Parathyroid adenoma (tissue), 2 donors: ENCODE results near the gene NPIPA1.
"Not testable (repeated sequence)": the region's sequence is repeated elsewhere in the genome, so short reads cannot be mapped to it uniquely, and the experiment has no call there.

Experiments
- H2AFZ ChIP-seq: fragments of 300-600 bp; sonication (generic); one replicate; pipeline ENCODE4 v1.7.0; 2017; ENCODE audit warnings: antibody characterized with exemption, mild to moderate bottlenecking
- H3K27ac ChIP-seq: fragments of 300-600 bp; sonication (generic); one replicate; pipeline ENCODE4 v1.7.0; 2017
- H3K27me3 ChIP-seq: fragments of 300-600 bp; sonication (generic); one replicate; pipeline ENCODE4 v1.7.0; 2017; ENCODE audit warnings: low read length; ENCODE audit not compliant: control insufficient read depth, insufficient read depth
- H3K36me3 ChIP-seq: fragments of 300-600 bp; sonication (generic); one replicate; pipeline ENCODE4 v1.7.0; 2017; ENCODE audit warnings: low read length; ENCODE audit not compliant: control insufficient read depth, insufficient read depth
- H3K4me1 ChIP-seq: fragments of 300-600 bp; sonication (generic); one replicate; pipeline ENCODE4 v1.7.0; 2017; ENCODE audit warnings: control low read depth
- H3K4me2 ChIP-seq: fragments of 300-600 bp; sonication (generic); one replicate; pipeline ENCODE4 v1.7.0; 2017; ENCODE audit warnings: low read length
- H3K4me3 ChIP-seq: fragments of 300-600 bp; sonication (generic); one replicate; pipeline ENCODE4 v1.7.0; 2017; ENCODE audit warnings: low read depth, low read length
- H3K79me2 ChIP-seq: fragments of 300-600 bp; sonication (generic); one replicate; pipeline ENCODE4 v1.7.0; 2017; ENCODE audit warnings: control low read depth
- H3K9ac ChIP-seq: fragments of 300-600 bp; sonication (generic); one replicate; pipeline ENCODE4 v1.7.0; 2017; ENCODE audit warnings: mild to moderate bottlenecking
- H3K9me3 ChIP-seq: fragments of 300-600 bp; sonication (generic); one replicate; pipeline ENCODE4 v1.7.0; 2017; ENCODE audit warnings: low read length; ENCODE audit not compliant: control insufficient read depth
- donor health status: primary hyperparathyroidism.

Gene NPIPA1

GRCh38 chr16:14937143-14937542 is at the start of gene NPIPA1:
TSS of gene NPIPA1 (plus strand) at chr16:14937443. CDS start at chr16:14937443, 0 bp downstream.
- H3K79me2 ChIP-seq, H3K27me3 ChIP-seq, H3K27ac ChIP-seq, H3K4me3 ChIP-seq, H3K36me3 ChIP-seq, H3K4me2 ChIP-seq, H2AFZ ChIP-seq, H3K9me3 ChIP-seq, H3K9ac ChIP-seq, H3K4me1 ChIP-seq: not testable (repeated sequence)

- not testable (repeated sequence) for H3K4me1 ChIP-seq, H3K36me3 ChIP-seq, H2AFZ ChIP-seq, H3K27ac ChIP-seq, H3K79me2 ChIP-seq, H3K9me3 ChIP-seq, H3K4me3 ChIP-seq, H3K27me3 ChIP-seq, H3K9ac ChIP-seq, H3K4me2 ChIP-seq
Measured at GRCh38 chr16:14892111-14892510, 45.1 kb upstream of the NPIPA1 start.

DNA sequence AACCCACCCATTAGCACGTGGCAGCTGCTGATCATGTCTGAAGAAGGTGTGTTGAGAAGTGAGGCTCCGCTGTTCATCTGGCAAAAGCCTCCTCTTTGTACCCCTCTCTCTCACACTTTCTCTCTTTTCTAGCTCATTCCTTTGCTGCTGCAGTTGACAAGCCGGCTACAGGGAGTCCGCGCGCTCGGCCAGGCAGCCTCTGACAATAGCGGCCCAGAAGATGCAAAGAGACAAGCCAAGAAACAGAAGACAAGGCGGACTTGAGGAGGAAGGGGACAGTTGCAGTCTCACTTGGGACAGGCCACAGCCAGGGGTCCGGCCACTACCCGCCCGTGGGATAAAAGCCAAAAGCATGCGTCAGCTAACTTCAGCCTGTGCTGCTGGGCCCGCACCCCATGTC is 41.9 kb upstream of the NPIPA1 start:
- not testable (repeated sequence) for H3K4me3 ChIP-seq, H3K4me2 ChIP-seq, H3K36me3 ChIP-seq, H3K27me3 ChIP-seq, H3K27ac ChIP-seq, H3K4me1 ChIP-seq, H3K9me3 ChIP-seq, H3K9ac ChIP-seq, H3K79me2 ChIP-seq, H2AFZ ChIP-seq

- H3K4me3 ChIP-seq, H3K9me3 ChIP-seq, H3K79me2 ChIP-seq, H3K27ac ChIP-seq, H3K27me3 ChIP-seq, H3K36me3 ChIP-seq, H2AFZ ChIP-seq, H3K4me1 ChIP-seq, H3K9ac ChIP-seq, H3K4me2 ChIP-seq: not testable (repeated sequence)
Measured at GRCh38 chr16:14896023-14896422, 41.2 kb upstream of the NPIPA1 start.

GRCh38 chr16:14897006-14897664 is 40.1 kb upstream of the NPIPA1 start:
- H3K9me3 ChIP-seq, H3K4me3 ChIP-seq, H3K36me3 ChIP-seq, H3K9ac ChIP-seq, H3K4me1 ChIP-seq, H3K4me2 ChIP-seq, H2AFZ ChIP-seq, H3K27ac ChIP-seq, H3K79me2 ChIP-seq, H3K27me3 ChIP-seq: not testable (repeated sequence)

DNA sequence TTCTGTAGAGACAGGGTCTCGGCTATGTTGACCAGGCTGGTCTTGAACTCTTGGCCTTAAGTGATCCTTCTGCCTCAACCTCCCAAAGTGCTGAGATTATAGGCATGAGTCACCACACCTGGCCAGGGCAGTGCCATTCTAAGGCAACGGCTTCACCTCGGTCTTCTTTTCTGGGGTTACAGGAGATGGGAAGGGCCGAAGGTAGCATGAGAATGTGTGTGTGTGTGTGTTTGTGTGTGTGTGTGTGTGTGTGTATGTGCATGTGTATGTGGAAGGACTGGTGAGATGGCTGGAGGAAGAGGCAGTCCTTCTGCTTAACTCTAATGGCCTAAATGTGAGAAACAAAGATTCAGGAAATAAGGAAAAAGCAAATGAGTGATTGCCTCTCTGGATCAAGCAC is 39.1 kb upstream of the NPIPA1 start:
- not testable (repeated sequence) for H3K27me3 ChIP-seq, H3K79me2 ChIP-seq, H3K4me1 ChIP-seq, H3K4me2 ChIP-seq, H3K9ac ChIP-seq, H3K27ac ChIP-seq, H3K9me3 ChIP-seq, H3K36me3 ChIP-seq, H3K4me3 ChIP-seq, H2AFZ ChIP-seq

DNA sequence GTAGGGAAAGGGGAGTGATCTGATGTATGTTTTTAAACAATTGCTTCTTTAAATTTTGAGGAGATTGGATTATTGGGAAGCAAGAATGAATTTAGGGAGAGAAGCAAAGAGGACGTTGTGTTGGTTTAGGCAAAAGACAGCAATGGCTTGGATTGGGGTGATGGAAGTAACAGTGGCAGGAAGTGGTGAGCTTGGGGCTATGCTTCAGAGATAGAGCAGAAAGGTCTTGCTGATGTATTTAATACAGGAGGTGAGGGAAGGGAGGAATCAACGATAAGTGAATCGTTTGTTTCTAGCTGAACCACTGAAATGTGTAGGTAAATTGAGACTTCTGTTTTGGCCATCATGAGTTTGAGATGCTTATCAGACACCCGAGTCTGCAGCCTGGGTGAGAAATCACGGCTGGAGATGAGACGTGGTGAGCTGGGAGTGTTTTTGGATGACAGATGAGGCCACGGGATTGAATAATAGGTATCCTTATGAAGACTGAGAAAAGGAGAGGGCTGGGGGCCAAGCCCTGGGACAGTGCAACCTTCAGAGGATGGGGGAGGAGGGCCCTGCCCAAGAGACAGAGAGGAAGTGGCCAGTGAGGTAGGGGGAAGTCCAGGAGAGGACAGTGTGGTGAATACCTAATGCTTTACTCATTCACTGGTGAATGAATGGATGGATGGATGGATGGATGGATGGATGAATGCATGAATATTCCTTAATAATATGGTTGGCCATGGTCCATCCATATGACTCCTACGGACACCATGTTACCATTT is 33.9 kb upstream of the NPIPA1 start:
- not testable (repeated sequence) for H3K27me3 ChIP-seq, H3K4me1 ChIP-seq, H3K27ac ChIP-seq, H3K79me2 ChIP-seq, H3K9me3 ChIP-seq, H3K4me2 ChIP-seq, H3K9ac ChIP-seq, H3K4me3 ChIP-seq, H2AFZ ChIP-seq, H3K36me3 ChIP-seq

GRCh38 chr16:14909744-14910143 is 27.5 kb upstream of the NPIPA1 start:
- not testable (repeated sequence) for H3K4me2 ChIP-seq, H3K27ac ChIP-seq, H3K9me3 ChIP-seq, H2AFZ ChIP-seq, H3K4me3 ChIP-seq, H3K27me3 ChIP-seq, H3K9ac ChIP-seq, H3K36me3 ChIP-seq, H3K79me2 ChIP-seq, H3K4me1 ChIP-seq

DNA sequence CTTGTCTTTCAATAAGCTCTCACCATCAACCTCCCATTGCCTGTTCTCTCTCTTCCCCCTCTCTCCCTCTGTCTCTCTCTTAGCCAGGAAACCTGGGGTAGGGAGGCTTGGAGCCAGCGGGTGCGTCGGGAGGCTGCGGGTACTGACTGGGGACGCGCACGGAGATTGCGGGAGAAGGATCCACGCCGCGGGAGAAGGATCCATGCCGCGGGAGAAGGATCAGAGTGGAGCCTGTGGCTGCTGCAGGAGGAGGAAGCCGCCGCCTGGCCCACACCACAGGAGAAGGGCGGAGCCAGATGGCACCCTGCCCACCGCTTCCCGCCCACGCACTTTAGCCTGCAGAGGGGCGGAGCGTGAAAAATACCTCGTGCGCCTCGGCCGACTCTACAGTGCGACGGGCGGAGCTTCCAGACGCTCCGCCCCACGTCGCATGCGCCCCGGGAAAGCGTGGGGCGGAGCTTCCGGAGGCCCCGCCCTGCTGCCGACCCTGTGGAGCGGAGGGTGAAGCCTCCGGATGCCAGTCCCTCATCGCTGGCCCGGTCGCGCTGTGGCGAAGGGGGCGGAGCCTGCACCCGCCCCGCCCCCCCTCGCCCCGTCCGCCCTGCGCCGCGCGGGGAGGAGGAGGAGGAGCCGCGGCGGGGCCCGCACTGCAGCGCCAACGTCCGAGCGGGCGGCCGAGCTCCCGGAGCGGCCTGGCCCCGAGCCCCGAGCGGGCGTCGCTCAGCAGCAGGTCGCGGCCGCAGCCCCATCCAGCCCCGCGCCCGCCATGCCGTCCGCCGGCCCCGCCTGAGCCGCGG is 26.2 kb upstream of the NPIPA1 start:
- H3K4me3 ChIP-seq, H3K27ac ChIP-seq, H3K4me2 ChIP-seq, H3K4me1 ChIP-seq, H3K79me2 ChIP-seq, H3K9me3 ChIP-seq, H2AFZ ChIP-seq, H3K9ac ChIP-seq, H3K27me3 ChIP-seq, H3K36me3 ChIP-seq: not testable (repeated sequence)

GRCh38 chr16:14911954-14912353 is 25.3 kb upstream of the NPIPA1 start:
- H3K27ac ChIP-seq, H3K9me3 ChIP-seq, H3K79me2 ChIP-seq, H3K4me1 ChIP-seq, H3K27me3 ChIP-seq, H3K4me3 ChIP-seq, H3K4me2 ChIP-seq, H3K36me3 ChIP-seq, H3K9ac ChIP-seq: not testable (repeated sequence)
- H2AFZ ChIP-seq = peak overlapping the region; percentile 74

GRCh38 chr16:14912588-14912987 is 24.7 kb upstream of the NPIPA1 start:
- H3K4me1 ChIP-seq, H3K9me3 ChIP-seq, H3K9ac ChIP-seq, H3K27ac ChIP-seq, H3K4me2 ChIP-seq, H3K36me3 ChIP-seq, H2AFZ ChIP-seq, H3K27me3 ChIP-seq, H3K4me3 ChIP-seq, H3K79me2 ChIP-seq: not testable (repeated sequence)
